ENCODE measurements around the gene MTR.

DNA sequence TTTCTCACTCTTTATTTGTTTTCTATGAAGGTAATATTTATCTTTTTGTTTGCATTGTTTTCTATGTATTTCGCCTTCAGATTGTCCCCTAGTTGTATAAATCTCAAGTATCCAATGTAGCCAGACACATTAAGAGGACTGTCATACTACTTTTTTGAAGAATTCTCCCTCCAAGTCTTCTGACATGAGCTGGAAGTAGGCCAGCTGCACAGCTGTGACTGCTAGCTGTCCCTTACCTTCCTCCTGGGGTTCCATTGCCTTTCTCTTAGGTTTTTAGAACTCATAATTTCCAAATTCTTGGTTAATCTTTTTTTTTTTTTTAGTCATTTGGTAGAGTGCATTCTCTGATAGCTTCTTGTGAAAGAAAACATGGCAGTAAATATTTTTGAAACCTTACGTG, 46.2 kb downstream of the MTR start:
- no peak for TF ChIP-seq POLR2AphosphoS5 (IDR thresholded peaks at IDR 0.05; ENCODE audit: low read depth, low read length)
- TF ChIP-seq SIN3A (IDR thresholded peaks at IDR 0.05; ENCODE audit: borderline replicate concordance, insufficient read depth, low read length): no peak
- TF ChIP-seq, protein P1, sequence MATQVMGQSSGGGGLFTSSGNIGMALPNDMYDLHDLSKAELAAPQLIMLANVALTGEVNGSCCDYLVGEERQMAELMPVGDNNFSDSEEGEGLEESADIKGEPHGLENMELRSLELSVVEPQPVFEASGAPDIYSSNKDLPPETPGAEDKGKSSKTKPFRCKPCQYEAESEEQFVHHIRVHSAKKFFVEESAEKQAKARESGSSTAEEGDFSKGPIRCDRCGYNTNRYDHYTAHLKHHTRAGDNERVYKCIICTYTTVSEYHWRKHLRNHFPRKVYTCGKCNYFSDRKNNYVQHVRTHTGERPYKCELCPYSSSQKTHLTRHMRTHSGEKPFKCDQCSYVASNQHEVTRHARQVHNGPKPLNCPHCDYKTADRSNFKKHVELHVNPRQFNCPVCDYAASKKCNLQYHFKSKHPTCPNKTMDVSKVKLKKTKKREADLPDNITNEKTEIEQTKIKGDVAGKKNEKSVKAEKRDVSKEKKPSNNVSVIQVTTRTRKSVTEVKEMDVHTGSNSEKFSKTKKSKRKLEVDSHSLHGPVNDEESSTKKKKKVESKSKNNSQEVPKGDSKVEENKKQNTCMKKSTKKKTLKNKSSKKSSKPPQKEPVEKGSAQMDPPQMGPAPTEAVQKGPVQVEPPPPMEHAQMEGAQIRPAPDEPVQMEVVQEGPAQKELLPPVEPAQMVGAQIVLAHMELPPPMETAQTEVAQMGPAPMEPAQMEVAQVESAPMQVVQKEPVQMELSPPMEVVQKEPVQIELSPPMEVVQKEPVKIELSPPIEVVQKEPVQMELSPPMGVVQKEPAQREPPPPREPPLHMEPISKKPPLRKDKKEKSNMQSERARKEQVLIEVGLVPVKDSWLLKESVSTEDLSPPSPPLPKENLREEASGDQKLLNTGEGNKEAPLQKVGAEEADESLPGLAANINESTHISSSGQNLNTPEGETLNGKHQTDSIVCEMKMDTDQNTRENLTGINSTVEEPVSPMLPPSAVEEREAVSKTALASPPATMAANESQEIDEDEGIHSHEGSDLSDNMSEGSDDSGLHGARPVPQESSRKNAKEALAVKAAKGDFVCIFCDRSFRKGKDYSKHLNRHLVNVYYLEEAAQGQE (IDR thresholded peaks at IDR 0.05; ENCODE audit: insufficient read depth in 1 of 2, low read depth in 2 of 2, low read length in 2 of 2): no peak
- TF ChIP-seq TAF1 (IDR thresholded peaks at IDR 0.05; ENCODE audit: borderline replicate concordance, insufficient read depth, low read length): no peak
- no peak for TF ChIP-seq FOXP2 (optimal IDR thresholded peaks at IDR 0.05; ENCODE audit: borderline replicate concordance, extremely low read depth, extremely low read length, insufficient read depth)

Data from PFSK-1 (cell line).